Measurements from ENCODE around the gene CDK5RAP1.

The CDK5RAP1 gene

GRCh38 chr20:33311996-33312395, 89.3 kb downstream of the CDK5RAP1 start:
- TF ChIP-seq, protein P1, sequence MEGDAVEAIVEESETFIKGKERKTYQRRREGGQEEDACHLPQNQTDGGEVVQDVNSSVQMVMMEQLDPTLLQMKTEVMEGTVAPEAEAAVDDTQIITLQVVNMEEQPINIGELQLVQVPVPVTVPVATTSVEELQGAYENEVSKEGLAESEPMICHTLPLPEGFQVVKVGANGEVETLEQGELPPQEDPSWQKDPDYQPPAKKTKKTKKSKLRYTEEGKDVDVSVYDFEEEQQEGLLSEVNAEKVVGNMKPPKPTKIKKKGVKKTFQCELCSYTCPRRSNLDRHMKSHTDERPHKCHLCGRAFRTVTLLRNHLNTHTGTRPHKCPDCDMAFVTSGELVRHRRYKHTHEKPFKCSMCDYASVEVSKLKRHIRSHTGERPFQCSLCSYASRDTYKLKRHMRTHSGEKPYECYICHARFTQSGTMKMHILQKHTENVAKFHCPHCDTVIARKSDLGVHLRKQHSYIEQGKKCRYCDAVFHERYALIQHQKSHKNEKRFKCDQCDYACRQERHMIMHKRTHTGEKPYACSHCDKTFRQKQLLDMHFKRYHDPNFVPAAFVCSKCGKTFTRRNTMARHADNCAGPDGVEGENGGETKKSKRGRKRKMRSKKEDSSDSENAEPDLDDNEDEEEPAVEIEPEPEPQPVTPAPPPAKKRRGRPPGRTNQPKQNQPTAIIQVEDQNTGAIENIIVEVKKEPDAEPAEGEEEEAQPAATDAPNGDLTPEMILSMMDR (IDR thresholded peaks at IDR 0.05; ENCODE audit: low read depth, low read length, missing control alignments): no peak
- Histone ChIP-seq H3K4me3 (ENCODE audit: low read depth, low read length) (no peak overlapping the region), H3K27me3 (replicated peaks) (no peaks in the 10 kb centered on the region), H3K36me3 (replicated peaks) (no peaks in the 10 kb centered on the region), H3K27ac (no peak overlapping the region)
- DNase-seq: no peak
- in situ Hi-C loops (cut with HindIII; ENCODE audit: low pct_ligation_motif_present, low sequenced_read_pairs): no loop called here

DNA sequence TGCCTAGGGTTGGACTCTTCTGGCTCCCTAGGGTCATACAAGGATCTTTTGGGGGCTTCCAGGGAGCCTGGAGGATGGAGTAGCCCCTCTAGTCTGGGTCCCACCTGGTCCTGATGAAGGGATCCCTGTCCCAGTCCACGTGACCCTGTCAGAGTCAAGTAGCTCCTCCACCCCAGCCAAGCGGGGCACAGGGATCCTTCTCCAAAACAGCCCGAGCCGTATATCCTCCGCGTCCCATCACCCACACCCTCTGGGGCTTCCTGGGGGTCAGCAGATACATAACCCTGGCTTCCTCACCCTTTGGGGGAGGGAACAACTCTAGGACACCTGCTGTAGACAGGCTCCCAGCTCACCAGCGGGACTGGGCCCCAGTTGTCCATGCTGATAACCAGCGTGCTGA, 90.3 kb downstream of the CDK5RAP1 start:
- no peak for DNase-seq
- TF ChIP-seq, protein P1 (IDR thresholded peaks at IDR 0.05; ENCODE audit: low read depth, low read length, missing control alignments): no peak
- no peak overlapping the region for H3K4me3 ChIP-seq (ENCODE audit: low read depth, low read length)
- no peaks in the 10 kb centered on the region for H3K27me3 ChIP-seq (replicated peaks)
- no peaks in the 10 kb centered on the region for H3K36me3 ChIP-seq (replicated peaks)
- H3K27ac ChIP-seq: no peak overlapping the region
- in situ Hi-C loops (cut with HindIII; ENCODE audit: low pct_ligation_motif_present, low sequenced_read_pairs): no loop called here

GRCh38 chr20:33310327-33310899, 90.9 kb downstream of the CDK5RAP1 start:
- TF ChIP-seq, protein P1 (IDR thresholded peaks at IDR 0.05; ENCODE audit: low read depth, low read length, missing control alignments): no peak
- no peak for DNase-seq
- in situ Hi-C loops (cut with HindIII; ENCODE audit: low pct_ligation_motif_present, low sequenced_read_pairs): no loop called here
- no peak overlapping the region for H3K4me3 ChIP-seq (ENCODE audit: low read depth, low read length)
- no peak overlapping the region for H3K27ac ChIP-seq
- no peaks in the 10 kb centered on the region for H3K27me3 ChIP-seq (replicated peaks)
- no peaks in the 10 kb centered on the region for H3K36me3 ChIP-seq (replicated peaks)

GRCh38 chr20:33309631-33310030, 91.7 kb downstream of the CDK5RAP1 start:
- DNase-seq: no peak
- in situ Hi-C loops (cut with HindIII; ENCODE audit: low pct_ligation_motif_present, low sequenced_read_pairs): no loop called here
- H3K27ac ChIP-seq: no peak overlapping the region
- H3K36me3 ChIP-seq (replicated peaks): no peaks in the 10 kb centered on the region
- TF ChIP-seq, protein P1 (IDR thresholded peaks at IDR 0.05; ENCODE audit: low read depth, low read length, missing control alignments): no peak
- no peaks in the 10 kb centered on the region for H3K27me3 ChIP-seq (replicated peaks)
- no peak overlapping the region for H3K4me3 ChIP-seq (ENCODE audit: low read depth, low read length)
